Common myeloid progenitor, CD34-positive (primary cell): ENCODE measurements around the gene PGM5.

Experiments used
- CTCF ChIA-PET: fragments of 350-600 bp; sonication (Branson Sonifier 250); formaldehyde crosslinking; loops from one replicate; lab custom pipeline; 2021; ENCODE audit warnings: antibody characterized with exemption; lab: Charles Lee
- POLR2A ChIA-PET: fragments of 350-600 bp; sonication (Branson Sonifier 250); formaldehyde crosslinking; loops from one replicate; lab custom pipeline; 2021; ENCODE audit warnings: antibody characterized with exemption; lab: Charles Lee
- DNase-seq, 3 donors: peaks; one replicate each; pipeline versions ENCODE4 v3.0.0 to v3.0.0-alpha.2; 2013
- H3K27ac ChIP-seq, 2 experiments: 1 replicate in 1 of 2; 2 replicates in 1 of 2; pipeline ENCODE4 v1.7.0; 2013; ENCODE audit warnings: inconsistent platforms in 2 of 2, low read length in 2 of 2, mild to moderate bottlenecking in 2 of 2, low read depth in 1 of 2, moderate library complexity in 1 of 2; ENCODE audit not compliant: severe bottlenecking in 2 of 2, insufficient read depth in 1 of 2, poor library complexity in 1 of 2
- H3K27me3 ChIP-seq, 5 experiments: replicated peaks in 2 of 5; 1 replicate in 3 of 5; 2 replicates in 2 of 5; pipeline versions ENCODE4 v1.6.1 to v1.7.0; 2013; ENCODE audit warnings: low read length in 4 of 5, mild to moderate bottlenecking in 2 of 5, moderate library complexity in 2 of 5, inconsistent platforms in 1 of 5; ENCODE audit not compliant: insufficient read depth in 5 of 5, control insufficient read depth in 4 of 5
- H3K36me3 ChIP-seq, 4 experiments: 1 replicate in 2 of 4; 2 replicates in 2 of 4; pipeline versions ENCODE4 v1.6.1 to v1.7.0; 2013; ENCODE audit warnings: low read length in 3 of 4, control low read depth in 1 of 4, mild to moderate bottlenecking in 1 of 4; ENCODE audit not compliant: control insufficient read depth in 4 of 4, insufficient read depth in 4 of 4
- H3K4me1 ChIP-seq, 4 experiments: 1 replicate in 3 of 4; 2 replicates in 1 of 4; pipeline versions ENCODE4 v1.6.1 to v1.7.1; 2013; ENCODE audit warnings: low read length in 3 of 4, mild to moderate bottlenecking in 3 of 4, control low read depth in 1 of 4, inconsistent platforms in 1 of 4, moderate library complexity in 1 of 4; ENCODE audit not compliant: control insufficient read depth in 4 of 4, insufficient read depth in 4 of 4; ENCODE audit errors: control extremely low read depth in 1 of 4
- H3K4me3 ChIP-seq, 7 experiments: 1 replicate in 4 of 7; 2 replicates in 3 of 7; pipeline versions ENCODE4 v1.5.1 to v1.7.0; 2013; ENCODE audit warnings: mild to moderate bottlenecking in 7 of 7, low read length in 6 of 7, moderate library complexity in 6 of 7, inconsistent platforms in 2 of 7, low read depth in 2 of 7, control low read depth in 1 of 7; ENCODE audit not compliant: insufficient read depth in 4 of 7, control insufficient read depth in 1 of 7; ENCODE audit errors: extremely low read depth in 1 of 7
- H3K9me3 ChIP-seq, 5 experiments: 1 replicate in 4 of 5; 2 replicates in 1 of 5; pipeline versions ENCODE4 v1.6.1 to v1.7.1; 2013; ENCODE audit warnings: low read length in 4 of 5, mild to moderate bottlenecking in 2 of 5, inconsistent platforms in 1 of 5, low read depth in 1 of 5, moderate library complexity in 1 of 5; ENCODE audit not compliant: control insufficient read depth in 4 of 5, insufficient read depth in 2 of 5; ENCODE audit errors: control extremely low read depth in 1 of 5
- WGBS: methylation state at CpG from one replicate; pipeline ENCODE4 v1.1.5; 2013; ENCODE audit not compliant: insufficient coverage; 5-methylcytosine and 5-hydroxymethylcytosine counted together

The PGM5 gene

GRCh38 chr9:68567565-68567964, 211.2 kb downstream of the PGM5 start:
- 80% methylated on average over 1 of the region's 3 CpGs for WGBS
- Histone ChIP-seq H3K9me3 (peaks cover 0 to 8% (median 0%) of the 10 kb centered on the region in 5 experiments), H3K27ac (no peak overlapping the region), H3K36me3 (no peaks in the 10 kb centered on the region), H3K27me3 (no peaks in the 10 kb centered on the region), H3K4me1 (peaks cover 0 to 19% (median under 1%) of the 10 kb centered on the region in 4 experiments), H3K4me3 (no peak overlapping the region)
- CTCF ChIA-PET: interaction anchor here (0.7 to 2.3 kb wide), 20 partner anchors 8 to 461 kb away, joined by 3 to 12 read pairs (median 5); partner anchors contain the start of gene TMEM252
- POLR2A ChIA-PET: no interaction called here
- DNase-seq: no peak

DNA sequence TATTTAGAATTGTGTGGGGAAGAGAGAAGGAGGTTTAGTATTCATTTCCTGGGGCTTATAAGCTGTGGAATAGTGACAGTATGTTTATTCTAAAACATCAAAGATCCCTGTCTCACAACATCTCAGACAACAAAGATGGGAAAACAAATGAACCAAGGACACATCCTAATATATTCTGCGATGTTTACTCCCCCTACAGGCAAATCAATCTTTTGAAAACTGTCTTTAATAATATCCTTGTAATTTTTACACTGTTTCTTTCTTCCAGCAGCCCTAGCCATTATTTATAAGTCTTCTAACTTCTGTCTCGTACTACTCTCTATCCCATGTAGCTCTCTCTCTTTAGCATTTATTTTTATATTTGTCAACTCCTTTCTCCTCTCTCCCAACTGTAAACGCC, 217.7 kb downstream of the PGM5 start:
- CTCF ChIA-PET: interaction anchor here (1.0 to 4.4 kb wide), 7 partner anchors 9 to 66 kb away, joined by 3 to 30 read pairs (median 7); no protein-coding TSS in a partner anchor
- 80% methylated on average over 3 of the region's 3 CpGs for WGBS
- DNase-seq: no peak
- Histone ChIP-seq H3K27me3 (no peaks in the 10 kb centered on the region), H3K36me3 (no peaks in the 10 kb centered on the region), H3K4me3 (no peak overlapping the region), H3K9me3 (peaks cover 0 to 8% (median 0%) of the 10 kb centered on the region in 5 experiments), H3K27ac (no peak overlapping the region), H3K4me1 (peaks cover 0 to 4% (median 2%) of the 10 kb centered on the region in 4 experiments)
- POLR2A ChIA-PET: no interaction called here

DNA sequence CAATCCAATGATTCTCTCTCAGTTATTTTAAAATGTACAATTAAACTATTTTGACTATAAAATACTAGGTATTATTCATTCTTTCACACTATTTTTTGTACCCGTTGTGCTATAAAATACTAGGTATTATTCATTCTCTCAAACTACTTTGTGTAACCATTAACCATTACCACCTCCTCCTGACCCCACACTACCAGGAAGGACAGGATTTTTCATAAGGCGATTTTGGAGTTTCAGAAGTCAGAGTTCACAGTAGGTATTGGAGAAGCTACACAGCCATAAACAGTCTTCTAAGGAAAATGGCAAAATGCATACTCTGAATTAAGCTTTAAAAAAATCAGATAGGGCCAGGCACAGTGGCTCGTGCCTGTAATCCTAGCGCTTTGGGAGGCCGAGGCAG, 219.4 kb downstream of the PGM5 start:
- DNase-seq: no peak
- H3K9me3 ChIP-seq: peaks cover 0 to 8% (median 0%) of the 10 kb centered on the region in 5 experiments
- H3K4me1 ChIP-seq: peaks cover 0 to 4% (median 0%) of the 10 kb centered on the region in 4 experiments
- no peak overlapping the region for H3K27ac ChIP-seq
- H3K36me3 ChIP-seq: no peaks in the 10 kb centered on the region
- H3K4me3 ChIP-seq: no peak overlapping the region
- CTCF ChIA-PET: interaction anchor here (0.8 to 1.3 kb wide), 2 partner anchors 16 to 373 kb away, joined by 3 read pairs; no protein-coding TSS in a partner anchor
- WGBS: 61% methylated on average over 3 of the region's 5 CpGs
- POLR2A ChIA-PET: no interaction called here
- H3K27me3 ChIP-seq: no peaks in the 10 kb centered on the region

- Histone ChIP-seq H3K4me3 (no peak overlapping the region), H3K27ac (no peak overlapping the region), H3K36me3 (no peaks in the 10 kb centered on the region), H3K4me1 (peaks cover 0 to 4% (median 0%) of the 10 kb centered on the region in 4 experiments), H3K27me3 (no peaks in the 10 kb centered on the region), H3K9me3 (no peaks in the 10 kb centered on the region)
- ChIA-PET CTCF (interaction anchor here (1.2 to 1.3 kb wide), 2 partner anchors 10 to 442 kb away, joined by 3 to 4 read pairs; no protein-coding TSS in a partner anchor), POLR2A (no interaction called here)
- WGBS: 100% methylated on average over 2 of the region's 7 CpGs
- DNase-seq: no peak
Measured at GRCh38 chr9:68577774-68578591, 221.6 kb downstream of the PGM5 start.
